ENCODE results near the gene SOX6. TPM values are rescaled to one million over a fixed set of nuclear protein-coding genes. Genes with fewer than 3 reads are reported as not detected.

The SOX6 gene
- total RNA-seq, 1 experiment from 2014 or later: 0.21 TPM

- H3K27ac ChIP-seq (ENCODE audit: low read length): no peak overlapping the region
- in situ Hi-C loops (cut with HindIII; ENCODE audit: low pct_unique_long_range_greater_than_20kb, low sequenced_read_pairs): no loop called here
- ATAC-seq: no peak
- no TSS peak for BruUV-seq (replicated peaks)
- H3K4me1 ChIP-seq (ENCODE audit: control insufficient read depth, insufficient read depth, low read length): no peaks in the 10 kb centered on the region
- no peaks in the 10 kb centered on the region for H3K9me3 ChIP-seq (ENCODE audit: control insufficient read depth, insufficient read depth, low read depth, low read length)
- intact Hi-C loops (cut with micrococcal nuclease; ENCODE audit: unreplicated experiment): no loop called here
- no peak overlapping the region for H3K4me3 ChIP-seq (ENCODE audit: low read depth in 2 of 2, low read length in 2 of 2)
- POLR2A ChIA-PET: no interaction called here
- DNase-seq (ENCODE audit: low read depth, low spot score): no peak
- TF ChIP-seq POLR2AphosphoS5 (IDR thresholded peaks at IDR 0.05; ENCODE audit: low read depth, low read length): no peak
- CTCF ChIA-PET: no interaction called here
- H3K27me3 ChIP-seq (ENCODE audit: control insufficient read depth, insufficient read depth, low read length): no peaks in the 10 kb centered on the region
- H3K36me3 ChIP-seq (ENCODE audit: control insufficient read depth, insufficient read depth, low read length): no peaks in the 10 kb centered on the region
These were observed 355.2 kb downstream of the SOX6 start for GRCh38 chr11:16001044-16001568.

DNA sequence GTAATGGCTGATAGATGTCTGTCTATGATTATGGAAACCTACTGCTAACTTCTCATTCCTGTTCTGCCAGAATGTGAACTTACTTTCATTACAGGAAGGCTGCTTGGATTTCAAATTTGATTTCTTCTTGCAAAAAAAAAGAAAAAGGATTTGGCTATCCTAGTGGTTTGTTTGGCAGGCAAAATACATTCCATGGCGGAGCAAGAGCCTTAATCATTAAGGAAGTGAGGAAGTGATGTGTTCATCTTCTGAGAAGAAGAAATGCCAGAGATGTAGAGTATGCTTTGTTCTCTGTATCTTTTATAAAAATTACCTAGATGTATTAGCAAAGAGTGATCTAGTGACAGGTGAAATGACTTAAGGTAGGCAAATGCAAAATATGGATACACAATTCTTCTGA lies 356.3 kb downstream of the SOX6 start:
- intact Hi-C loops (cut with micrococcal nuclease; ENCODE audit: unreplicated experiment) (no loop called here), in situ Hi-C loops (cut with HindIII; ENCODE audit: low pct_unique_long_range_greater_than_20kb, low sequenced_read_pairs) (no loop called here)
- Histone ChIP-seq H3K4me1 (ENCODE audit: control insufficient read depth, insufficient read depth, low read length) (no peaks in the 10 kb centered on the region), H3K27ac (ENCODE audit: low read length) (no peak overlapping the region), H3K27me3 (ENCODE audit: control insufficient read depth, insufficient read depth, low read length) (no peaks in the 10 kb centered on the region), H3K36me3 (ENCODE audit: control insufficient read depth, insufficient read depth, low read length) (no peaks in the 10 kb centered on the region), H3K4me3 (ENCODE audit: low read depth in 2 of 2, low read length in 2 of 2) (no peak overlapping the region), H3K9me3 (ENCODE audit: control insufficient read depth, insufficient read depth, low read depth, low read length) (no peaks in the 10 kb centered on the region)
- DNase-seq (ENCODE audit: low read depth, low spot score) (no peak), ATAC-seq (no peak)
- POLR2A ChIA-PET: no interaction called here
- no TSS peak for BruUV-seq (replicated peaks)
- CTCF ChIA-PET: no interaction called here
- TF ChIP-seq SIN3A (IDR thresholded peaks at IDR 0.05; ENCODE audit: borderline replicate concordance, insufficient read depth, low read depth, low read length) (no peak), CTCF (IDR thresholded peaks at IDR 0.05) (no peak), TCF7L2 (IDR thresholded peaks at IDR 0.05; ENCODE audit: low read depth, low read length) (no peak), POLR2AphosphoS5 (IDR thresholded peaks at IDR 0.05; ENCODE audit: low read depth, low read length) (no peak), REST (IDR thresholded peaks at IDR 0.05; ENCODE audit: insufficient read depth in 1 of 2, low read depth in 2 of 2, low read length in 1 of 2) (no peak)

- H3K4me3 ChIP-seq (ENCODE audit: low read depth in 2 of 2, low read length in 2 of 2): no peak overlapping the region
- no peaks in the 10 kb centered on the region for H3K9me3 ChIP-seq (ENCODE audit: control insufficient read depth, insufficient read depth, low read depth, low read length)
- in situ Hi-C loops (cut with HindIII; ENCODE audit: low pct_unique_long_range_greater_than_20kb, low sequenced_read_pairs) (no loop called here), intact Hi-C loops (cut with micrococcal nuclease; ENCODE audit: unreplicated experiment) (no loop called here)
- no peaks in the 10 kb centered on the region for H3K4me1 ChIP-seq (ENCODE audit: control insufficient read depth, insufficient read depth, low read length)
- ChIA-PET CTCF (no interaction called here), POLR2A (no interaction called here)
- H3K36me3 ChIP-seq (ENCODE audit: control insufficient read depth, insufficient read depth, low read length): no peaks in the 10 kb centered on the region
- no peak for ATAC-seq
- H3K27me3 ChIP-seq (ENCODE audit: control insufficient read depth, insufficient read depth, low read length): no peaks in the 10 kb centered on the region
- no peak overlapping the region for H3K27ac ChIP-seq (ENCODE audit: low read length)
- no peak for TF ChIP-seq REST (IDR thresholded peaks at IDR 0.05; ENCODE audit: insufficient read depth in 1 of 2, low read depth in 2 of 2, low read length in 1 of 2)
- TF ChIP-seq SIN3A (IDR thresholded peaks at IDR 0.05; ENCODE audit: borderline replicate concordance, insufficient read depth, low read depth, low read length): no peak
- no peak for TF ChIP-seq TCF7L2 (IDR thresholded peaks at IDR 0.05; ENCODE audit: low read depth, low read length)
- no peak for TF ChIP-seq CTCF (IDR thresholded peaks at IDR 0.05)
- no peak for TF ChIP-seq POLR2AphosphoS5 (IDR thresholded peaks at IDR 0.05; ENCODE audit: low read depth, low read length)
- DNase-seq (ENCODE audit: low read depth, low spot score): no peak
- BruUV-seq (replicated peaks): no TSS peak
These were observed 363.0 kb downstream of the SOX6 start for GRCh38 chr11:15993345-15993744.
